Breast epithelium (tissue), 3 donors: Measurements from ENCODE around the gene MYO9B.

Source experiments
- POLR2A ChIP-seq: fragments of 450-650 bp; IDR thresholded peaks from one replicate; pipeline ENCODE4 v1.6.1; 2016; ENCODE audit warnings: antibody characterized with exemption, mild to moderate bottlenecking, moderate library complexity
- POLR2AphosphoS5 ChIP-seq, 3 donors: sonication (generic); formaldehyde crosslinking; IDR thresholded peaks; one replicate each; pipeline ENCODE4 v1.6.1; 2017; ENCODE audit warnings: antibody characterized with exemption in 3 of 3

- no peak for TF ChIP-seq POLR2AphosphoS5 (IDR thresholded peaks at IDR 0.05)
- TF ChIP-seq POLR2A: no peak
These were observed 85.3 kb downstream of the MYO9B start for GRCh38 chr19:17160908-17161307.
